ENCODE measurements around the gene TRIB2. TPM values are rescaled to one million over a fixed set of nuclear protein-coding genes. Genes with fewer than 3 reads are reported as not detected.

Gene TRIB2
- polyA plus RNA-seq, 1 of the 3 experiments (the other 2 are of a cell fraction): 27.5 TPM

GRCh38 chr2:12734914-12735654 lies 18.3 kb downstream of the TRIB2 start:
- no peak for DNase-seq
- H3K4me3 ChIP-seq (ENCODE audit: low read depth in 2 of 2, low read length in 1 of 2): no peak overlapping the region
- TF ChIP-seq POLR2AphosphoS5 (IDR thresholded peaks at IDR 0.05; ENCODE audit: low read depth, low read length) (no peak), USF2 (IDR thresholded peaks at IDR 0.05; ENCODE audit: borderline replicate concordance, low read depth, low read length) (no peak), MAX (IDR thresholded peaks at IDR 0.05; ENCODE audit: low read depth) (no peak), RCOR1 (IDR thresholded peaks at IDR 0.05; ENCODE audit: low read length) (no peak), SMC3 (IDR thresholded peaks at IDR 0.05; ENCODE audit: low read depth, low read length) (no peak), RAD21 (IDR thresholded peaks at IDR 0.05; ENCODE audit: low read length) (no peak), FOXJ3 (CRISPR knock-in tag; IDR thresholded peaks at IDR 0.05) (no peak), TAF1 (IDR thresholded peaks at IDR 0.05; ENCODE audit: borderline replicate concordance, low read depth, low read length) (no peak), EP300 (IDR thresholded peaks at IDR 0.05; ENCODE audit: borderline replicate concordance in 1 of 2, low read depth in 1 of 2, low read length in 1 of 2) (no peak)
- no peak overlapping the region for H3K27ac ChIP-seq (ENCODE audit: low read depth in 2 of 2, low read length in 1 of 2)
- 86% methylated on average over 12 of the region's 12 CpGs for WGBS (ENCODE audit: low lambda C conversion rate)
- H4K20me1 ChIP-seq (ENCODE audit: insufficient read depth): peaks cover 100% of the 10 kb centered on the region
- no peaks in the 10 kb centered on the region for H3K27me3 ChIP-seq (ENCODE audit: insufficient read depth)
- no peaks in the 10 kb centered on the region for H3F3A ChIP-seq (replicated peaks; ENCODE audit: insufficient read depth)
- peaks cover 60 to 81% of the 10 kb centered on the region in 2 experiments for H3K36me3 ChIP-seq (replicated peaks in 1 of 2; ENCODE audit: control insufficient read depth in 1 of 2, insufficient read depth in 2 of 2, low read length in 1 of 2)
- H3K9me3 ChIP-seq: no peaks in the 10 kb centered on the region
- peaks cover 98% of the 10 kb centered on the region for H3K79me2 ChIP-seq (ENCODE audit: insufficient read depth)
- no peak overlapping the region for H2AFZ ChIP-seq (ENCODE audit: low read depth)
- POLR2A ChIA-PET: no interaction called here
- peaks cover 0 to 3% of the 10 kb centered on the region in 2 experiments; a peak in 1 of 4 replicates for H3K4me1 ChIP-seq (ENCODE audit: control insufficient read depth in 1 of 2, insufficient read depth in 2 of 2, low read depth in 1 of 2, low read length in 1 of 2)
- H3K4me2 ChIP-seq: no peak overlapping the region
- CTCF ChIA-PET: interaction anchor here (0.7 to 3.3 kb wide), 3 partner anchors 7 to 272 kb away, joined by 3 to 13 read pairs (median 12); no protein-coding TSS in a partner anchor
- H3K9me2 ChIP-seq: no peaks in the 10 kb centered on the region
- H3K9ac ChIP-seq: no peak overlapping the region

GRCh38 chr2:12737297-12737696 lies 20.6 kb downstream of the TRIB2 start:
- H4K20me1 ChIP-seq (ENCODE audit: insufficient read depth): peaks cover 99% of the 10 kb centered on the region
- WGBS (ENCODE audit: low lambda C conversion rate): 89% methylated on average over 9 of the region's 9 CpGs
- H3K9ac ChIP-seq: no peak overlapping the region
- TF ChIP-seq NRF1 (IDR thresholded peaks at IDR 0.05; ENCODE audit: low read depth, low read length) (no peak), GATA2 (CRISPR knock-in tag; IDR thresholded peaks at IDR 0.05) (no peak)
- H3K4me2 ChIP-seq: no peak overlapping the region
- peaks cover 10 to 18% of the 10 kb centered on the region in 2 experiments; a peak in 2 of 4 replicates for H3K4me1 ChIP-seq (ENCODE audit: control insufficient read depth in 1 of 2, insufficient read depth in 2 of 2, low read depth in 1 of 2, low read length in 1 of 2)
- H3K27me3 ChIP-seq (ENCODE audit: insufficient read depth): no peaks in the 10 kb centered on the region
- ChIA-PET CTCF (interaction anchor here (1.2 to 3.3 kb wide), 4 partner anchors 9 to 270 kb away, joined by 5 to 16 read pairs (median 10); no protein-coding TSS in a partner anchor), POLR2A (no interaction called here)
- peaks cover 4% of the 10 kb centered on the region for H3F3A ChIP-seq (replicated peaks; ENCODE audit: insufficient read depth)
- no peak overlapping the region for H3K4me3 ChIP-seq (ENCODE audit: low read depth in 2 of 2, low read length in 1 of 2)
- H3K36me3 ChIP-seq (replicated peaks in 1 of 2; ENCODE audit: control insufficient read depth in 1 of 2, insufficient read depth in 2 of 2, low read length in 1 of 2): peaks cover 59 to 83% of the 10 kb centered on the region in 2 experiments
- no peak overlapping the region for H2AFZ ChIP-seq (ENCODE audit: low read depth)
- no peaks in the 10 kb centered on the region for H3K9me2 ChIP-seq
- DNase-seq: no peak
- no peaks in the 10 kb centered on the region for H3K9me3 ChIP-seq
- H3K79me2 ChIP-seq (ENCODE audit: insufficient read depth): peaks cover 79% of the 10 kb centered on the region
- no peak overlapping the region for H3K27ac ChIP-seq (ENCODE audit: low read depth in 2 of 2, low read length in 1 of 2)
